ENCODE measurements around the gene DND1. TPM values are rescaled to one million over a fixed set of nuclear protein-coding genes. Genes with fewer than 3 reads are reported as not detected.

Gene DND1
- total RNA-seq, 1 donor from 2014 or later: 2.6 TPM

GRCh38 chr5:140700177-140701144 is 27.1 kb upstream of the DND1 start, which contains the start of gene ZMAT2:
Gene ZMAT2, plus strand, starts transcription at chr5:140700447. Its CDS starts 14 bp downstream, at chr5:140700461.
- Mint-ChIP-seq H3K4me3 (peak within 1 kb of the TSS; percentile 98), H3K9me3 (no peaks in the 10 kb centered on the region), H3K27ac (peak within 1 kb of the TSS; percentile 92), H3K4me1 (peaks cover 25% of the 10 kb centered on the region), H3K27me3 (no peaks in the 10 kb centered on the region), H3K36me3 (ENCODE audit: low read depth) (peaks cover 87% of the 10 kb centered on the region)
- peak; percentile 77 for DNase-seq
- intact Hi-C loops (cut with micrococcal nuclease): loop anchor here (1.0 to 2.0 kb wide), 4 partner anchors 9 to 299 kb away; partner anchors contain the start of genes ANKHD1, HARS1, HARS2 and WDR55
- TF ChIP-seq, protein P1, sequence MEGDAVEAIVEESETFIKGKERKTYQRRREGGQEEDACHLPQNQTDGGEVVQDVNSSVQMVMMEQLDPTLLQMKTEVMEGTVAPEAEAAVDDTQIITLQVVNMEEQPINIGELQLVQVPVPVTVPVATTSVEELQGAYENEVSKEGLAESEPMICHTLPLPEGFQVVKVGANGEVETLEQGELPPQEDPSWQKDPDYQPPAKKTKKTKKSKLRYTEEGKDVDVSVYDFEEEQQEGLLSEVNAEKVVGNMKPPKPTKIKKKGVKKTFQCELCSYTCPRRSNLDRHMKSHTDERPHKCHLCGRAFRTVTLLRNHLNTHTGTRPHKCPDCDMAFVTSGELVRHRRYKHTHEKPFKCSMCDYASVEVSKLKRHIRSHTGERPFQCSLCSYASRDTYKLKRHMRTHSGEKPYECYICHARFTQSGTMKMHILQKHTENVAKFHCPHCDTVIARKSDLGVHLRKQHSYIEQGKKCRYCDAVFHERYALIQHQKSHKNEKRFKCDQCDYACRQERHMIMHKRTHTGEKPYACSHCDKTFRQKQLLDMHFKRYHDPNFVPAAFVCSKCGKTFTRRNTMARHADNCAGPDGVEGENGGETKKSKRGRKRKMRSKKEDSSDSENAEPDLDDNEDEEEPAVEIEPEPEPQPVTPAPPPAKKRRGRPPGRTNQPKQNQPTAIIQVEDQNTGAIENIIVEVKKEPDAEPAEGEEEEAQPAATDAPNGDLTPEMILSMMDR (IDR thresholded peaks at IDR 0.05): no peak
- CTCF ChIA-PET: interaction anchor here (0.8 to 1.7 kb wide), 3 partner anchors 9 to 461 kb away, joined by 3 to 5 read pairs (median 3); partner anchors contain the start of genes HARS1 and HARS2
- peak; percentile 100 for ATAC-seq (ENCODE audit: low read depth)
- POLR2A ChIA-PET: interaction anchor here (0.5 to 2.1 kb wide), 14 partner anchors 9 to 620 kb away, joined by 3 to 32 read pairs (median 6); partner anchors contain the start of genes ANKHD1, HARS1, HARS2 and IK

GRCh38 chr5:140696891-140697492 is 23.6 kb upstream of the DND1 start:
- TF ChIP-seq, protein P1 (IDR thresholded peaks at IDR 0.05): no peak
- intact Hi-C loops (cut with micrococcal nuclease): no loop called here
- Mint-ChIP-seq H3K4me1 (peaks cover 31% of the 10 kb centered on the region), H3K27me3 (no peaks in the 10 kb centered on the region), H3K36me3 (ENCODE audit: low read depth) (peaks cover 75% of the 10 kb centered on the region), H3K27ac (no peak overlapping the region), H3K9me3 (no peaks in the 10 kb centered on the region), H3K4me3 (no peak overlapping the region)
- ChIA-PET CTCF (no interaction called here), POLR2A (interaction anchor here (0.6 to 1.0 kb wide), 3 partner anchors 14 to 933 kb away, joined by 3 to 12 read pairs (median 3); partner anchors contain the start of gene ANKHD1)
- no peak for DNase-seq
- ATAC-seq (ENCODE audit: low read depth): no peak

GRCh38 chr5:140694276-140694675 is 20.9 kb upstream of the DND1 start:
- intact Hi-C loops (cut with micrococcal nuclease): no loop called here
- ChIA-PET CTCF (no interaction called here), POLR2A (interaction anchor here (0.6 kb wide), 1 partner anchor 13 kb away, joined by 3 read pairs; no protein-coding TSS in a partner anchor)
- TF ChIP-seq, protein P1 (IDR thresholded peaks at IDR 0.05): no peak
- Mint-ChIP-seq H3K9me3 (no peaks in the 10 kb centered on the region), H3K36me3 (ENCODE audit: low read depth) (peaks cover 66% of the 10 kb centered on the region), H3K4me1 (peaks cover 31% of the 10 kb centered on the region), H3K27me3 (no peaks in the 10 kb centered on the region), H3K4me3 (no peak overlapping the region), H3K27ac (no peak overlapping the region)
- DNase-seq (no peak), ATAC-seq (ENCODE audit: low read depth) (no peak)

DNA sequence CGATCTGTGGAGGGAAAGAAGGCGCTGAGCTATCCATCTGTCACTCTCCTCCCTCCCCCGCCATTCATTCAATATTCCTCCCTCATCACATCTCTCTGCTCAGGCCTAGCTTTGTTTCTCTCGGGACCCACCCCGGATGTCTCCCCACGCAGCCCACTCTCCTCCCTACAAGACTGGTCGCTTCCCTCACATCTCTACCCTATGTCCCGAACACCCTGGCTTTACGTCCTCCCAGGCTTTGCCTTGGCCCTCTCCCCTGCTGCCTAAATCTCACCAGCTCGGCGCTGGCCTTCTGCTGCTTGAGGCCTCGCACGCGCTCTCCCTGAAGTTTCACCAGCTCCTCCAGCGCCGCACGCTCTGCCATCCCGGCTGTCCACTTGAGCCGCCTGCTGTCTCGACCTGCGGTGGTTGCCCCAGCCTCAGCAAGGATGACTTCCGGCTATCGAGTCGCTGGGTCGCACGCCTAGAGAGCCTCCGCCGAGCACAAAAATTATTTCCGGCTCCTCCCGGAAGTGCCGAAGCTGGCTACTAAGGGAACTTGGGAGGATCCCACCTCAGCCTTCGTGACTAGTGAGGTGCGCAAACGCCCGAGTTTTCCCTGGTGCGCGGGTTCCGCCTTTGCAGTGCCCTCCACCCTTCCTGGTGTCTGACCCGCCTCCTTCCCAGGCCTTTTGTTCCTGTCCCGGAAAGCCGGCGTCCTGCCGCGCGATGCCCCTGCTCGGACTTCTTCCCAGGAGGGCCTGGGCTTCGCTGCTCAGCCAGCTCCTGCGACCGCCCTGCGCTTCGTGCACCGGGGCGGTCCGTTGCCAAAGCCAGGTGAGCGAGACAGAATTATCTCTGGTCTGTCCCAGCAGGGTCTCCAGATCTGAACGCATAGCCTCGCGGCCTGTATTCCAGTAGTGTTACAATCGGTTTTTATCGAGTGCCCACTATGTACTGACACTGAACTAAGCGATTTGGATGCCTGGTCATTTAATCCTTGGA is 17.9 kb upstream of the DND1 start, which contains the start of the genes HARS1 and HARS2:
Gene HARS1, minus strand, starts transcription at position 430 of the 984 bp plus-strand sequence. Its CDS starts 66 bp downstream, at position 364.
Gene HARS2, plus strand, starts transcription at position 515 of the 984 bp plus-strand sequence. Its CDS starts 194 bp downstream, at position 709.
- Mint-ChIP-seq H3K36me3 (ENCODE audit: low read depth) (peaks cover 57% of the 10 kb centered on the region), H3K4me3 (peak within 1 kb of the TSS; percentile 100), H3K9me3 (no peaks in the 10 kb centered on the region), H3K27me3 (no peaks in the 10 kb centered on the region), H3K27ac (peak within 1 kb of the TSS; percentile 97), H3K4me1 (peaks cover 31% of the 10 kb centered on the region)
- intact Hi-C loops (cut with micrococcal nuclease): loop anchor here (1.0 kb wide), 7 partner anchors 9 to 290 kb away; partner anchors contain the start of genes ANKHD1, APBB3, IK and NDUFA2
- ATAC-seq (ENCODE audit: low read depth): peak; percentile 95
- DNase-seq: peak; percentile 70
- TF ChIP-seq, protein P1 (IDR thresholded peaks at IDR 0.05): no peak
- ChIA-PET CTCF (interaction anchor here (1.0 to 1.2 kb wide), 2 partner anchors 9 to 43 kb away, joined by 3 to 5 read pairs; partner anchors contain the start of genes IK, NDUFA2 and ZMAT2), POLR2A (interaction anchor here (0.6 to 3.0 kb wide), 15 partner anchors 9 to 290 kb away, joined by 3 to 32 read pairs (median 6); partner anchors contain the start of genes ANKHD1, EIF4EBP3, IK and NDUFA2)

Data from activated B cell treated with CpG ODN at 0.5 μM for 24 hours (primary cell).